DOHH2 (cell line): ENCODE data around the gene GNAO1.

Experiments
- EZH2phosphoT487 ChIP-seq: fragments of 200-600 bp; sonication (generic); IDR thresholded peaks from 2 replicates; pipeline ENCODE4 v1.6.1; 2017; ENCODE audit warnings: borderline replicate concordance, mild to moderate bottlenecking, antibody characterized with exemption, low read length, moderate library complexity, mixed read lengths
- TF ChIP-seq, protein P1 (sequence below): fragments of 200-600 bp; sonication (generic); IDR thresholded peaks from one replicate; pipeline ENCODE4 v1.5.1; 2014; ENCODE audit warnings: antibody characterized with exemption, mild to moderate bottlenecking, low read depth, low read length; ENCODE audit not compliant: poor library complexity, severe bottlenecking

DNA sequence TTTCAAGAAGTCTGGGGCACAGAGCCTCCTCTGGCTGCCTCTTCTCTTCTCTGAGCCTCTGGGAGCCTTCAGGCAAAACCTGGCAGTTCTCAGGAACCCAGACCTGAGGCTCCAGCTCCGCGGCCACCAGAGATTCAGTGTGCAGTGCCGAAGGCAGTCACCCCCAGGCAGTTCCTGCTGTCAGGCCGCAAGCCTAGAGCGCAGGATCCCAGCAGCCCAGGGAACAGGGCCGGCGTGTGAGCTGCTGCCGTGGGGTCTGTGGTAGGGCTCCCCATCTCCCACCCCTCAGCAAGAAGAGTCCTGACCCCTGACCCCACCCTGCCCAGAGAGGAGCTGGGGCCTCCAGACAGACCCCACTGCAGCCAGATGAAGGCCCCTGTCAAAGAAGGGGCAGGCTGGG, 155.9 kb downstream of the GNAO1 start:
- TF ChIP-seq, protein P1, sequence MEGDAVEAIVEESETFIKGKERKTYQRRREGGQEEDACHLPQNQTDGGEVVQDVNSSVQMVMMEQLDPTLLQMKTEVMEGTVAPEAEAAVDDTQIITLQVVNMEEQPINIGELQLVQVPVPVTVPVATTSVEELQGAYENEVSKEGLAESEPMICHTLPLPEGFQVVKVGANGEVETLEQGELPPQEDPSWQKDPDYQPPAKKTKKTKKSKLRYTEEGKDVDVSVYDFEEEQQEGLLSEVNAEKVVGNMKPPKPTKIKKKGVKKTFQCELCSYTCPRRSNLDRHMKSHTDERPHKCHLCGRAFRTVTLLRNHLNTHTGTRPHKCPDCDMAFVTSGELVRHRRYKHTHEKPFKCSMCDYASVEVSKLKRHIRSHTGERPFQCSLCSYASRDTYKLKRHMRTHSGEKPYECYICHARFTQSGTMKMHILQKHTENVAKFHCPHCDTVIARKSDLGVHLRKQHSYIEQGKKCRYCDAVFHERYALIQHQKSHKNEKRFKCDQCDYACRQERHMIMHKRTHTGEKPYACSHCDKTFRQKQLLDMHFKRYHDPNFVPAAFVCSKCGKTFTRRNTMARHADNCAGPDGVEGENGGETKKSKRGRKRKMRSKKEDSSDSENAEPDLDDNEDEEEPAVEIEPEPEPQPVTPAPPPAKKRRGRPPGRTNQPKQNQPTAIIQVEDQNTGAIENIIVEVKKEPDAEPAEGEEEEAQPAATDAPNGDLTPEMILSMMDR = no peak
- no peak for TF ChIP-seq EZH2phosphoT487
